ENCODE data around the gene POLR3A.

The POLR3A gene

DNA sequence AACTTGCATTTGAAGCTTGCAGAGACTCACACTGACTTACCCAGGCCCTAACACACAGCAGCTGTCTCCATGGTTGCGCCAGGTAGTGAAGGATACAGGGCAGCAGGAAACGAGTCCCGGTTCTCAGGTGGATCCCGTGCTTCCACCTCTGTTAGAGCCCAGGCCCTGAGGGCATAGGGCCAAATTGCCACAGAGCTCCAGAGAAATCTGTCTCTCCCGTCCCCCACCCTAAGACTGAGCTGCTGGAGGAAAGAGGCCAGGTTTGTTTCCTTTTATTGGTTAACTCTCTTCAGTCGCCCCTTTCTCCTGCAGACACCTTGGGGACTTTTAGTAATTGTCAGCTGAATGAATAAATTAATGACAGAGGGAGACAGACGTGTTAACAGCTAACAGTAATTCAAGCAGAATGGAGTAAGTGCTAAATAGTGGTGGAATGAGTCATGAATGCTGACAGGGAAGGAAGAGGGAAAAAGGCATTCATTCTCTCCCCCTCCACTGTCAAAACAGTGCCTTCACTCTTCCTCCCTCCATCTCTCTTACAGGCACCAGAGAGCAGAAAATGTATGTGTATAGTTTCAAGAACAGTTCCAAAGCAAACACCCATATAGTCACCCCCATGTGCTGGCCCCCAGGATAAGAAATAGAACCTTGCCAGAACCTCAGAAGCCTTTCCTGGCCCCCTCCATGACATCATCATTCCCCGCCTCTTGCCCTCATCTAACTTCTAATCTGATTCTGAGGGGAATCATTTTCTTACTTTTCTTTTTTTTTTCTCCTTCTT lies 86.0 kb downstream of the POLR3A start:
- no peak for DNase-seq (ENCODE audit: low read depth in 2 of 2)

DNA sequence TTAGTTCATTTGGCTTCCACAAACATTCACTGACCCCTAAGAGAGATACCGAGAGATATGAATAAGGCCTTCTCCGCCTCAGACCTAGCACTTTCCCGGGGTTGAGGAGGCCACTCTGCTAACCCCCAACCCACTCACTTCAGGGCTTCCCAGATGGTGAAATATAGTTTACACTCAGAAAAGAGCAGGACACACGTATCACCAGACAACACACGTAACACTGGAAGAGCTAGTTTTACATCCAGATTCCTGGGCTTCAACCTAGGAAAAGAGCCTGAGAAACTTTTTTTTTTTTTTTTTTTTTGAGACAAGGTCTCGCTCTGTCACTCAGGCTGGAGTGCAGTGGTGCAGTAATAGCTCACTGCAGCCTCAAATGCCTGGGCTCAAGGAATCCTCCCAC lies 87.5 kb downstream of the POLR3A start:
- DNase-seq (ENCODE audit: low read depth in 2 of 2): no peak

DNA sequence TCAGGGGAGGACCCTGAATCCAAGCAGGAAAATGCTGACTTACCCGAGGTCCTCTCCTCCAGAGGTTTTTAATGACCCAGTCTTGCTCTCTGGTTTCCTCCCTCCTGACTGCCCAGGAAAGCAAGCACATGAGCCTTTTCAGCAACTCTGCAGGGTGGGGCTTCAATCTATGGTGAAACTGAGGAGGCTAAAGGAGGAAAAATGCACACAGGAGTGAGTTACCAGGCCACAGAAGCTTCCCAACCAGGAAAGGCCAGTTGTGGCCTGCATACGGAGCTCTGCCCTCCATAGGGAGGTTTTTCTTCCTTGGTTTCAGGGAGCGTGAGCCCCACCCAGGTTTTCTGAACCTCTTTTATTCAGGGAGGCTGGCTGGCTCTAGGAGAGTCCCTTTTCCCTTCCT lies 88.7 kb downstream of the POLR3A start:
- DNase-seq (ENCODE audit: low read depth in 2 of 2): no peak

DNA sequence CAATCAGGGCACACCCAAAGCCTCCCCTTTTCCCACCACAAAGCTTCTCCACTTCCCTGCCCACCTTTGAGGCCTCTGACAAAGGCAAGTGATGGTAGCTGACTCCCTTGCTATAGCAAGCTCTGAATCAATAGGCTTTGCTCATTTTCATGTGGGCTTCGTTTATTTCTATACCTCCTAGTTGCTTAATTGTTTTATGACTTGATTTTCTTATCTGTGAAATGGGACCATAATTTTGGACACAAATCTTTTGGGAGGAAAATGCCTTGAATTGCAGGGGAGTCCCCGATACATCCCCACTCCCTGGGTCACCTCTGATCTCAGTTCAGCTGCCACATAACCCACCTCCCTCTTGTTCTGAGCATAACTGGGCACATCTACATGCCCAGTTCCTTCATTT lies 89.1 kb downstream of the POLR3A start:
- no peak for DNase-seq (ENCODE audit: low read depth in 2 of 2)

DNA sequence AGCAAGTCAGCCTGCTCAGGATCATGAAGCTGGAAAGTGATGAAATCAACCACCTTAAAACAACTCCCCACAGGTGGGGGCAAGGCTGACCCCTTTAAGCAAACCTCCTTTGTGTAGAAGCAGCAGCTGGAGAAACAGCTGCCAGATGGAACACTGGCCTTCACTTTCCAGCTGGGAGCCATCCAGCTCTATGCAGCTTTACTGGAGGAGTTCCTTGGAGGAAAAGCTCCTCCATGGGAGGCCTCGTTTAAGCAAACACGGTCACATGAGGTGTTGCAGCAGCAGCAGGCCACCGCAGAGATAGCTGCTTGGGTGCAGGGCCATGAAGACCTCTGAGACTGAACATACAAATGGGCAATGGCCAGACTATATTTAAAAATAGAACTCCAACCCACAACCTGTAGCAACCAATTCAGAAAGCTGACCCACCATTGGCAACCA lies 89.7 kb downstream of the POLR3A start:
- no peak for DNase-seq (ENCODE audit: low read depth in 2 of 2)

DNA sequence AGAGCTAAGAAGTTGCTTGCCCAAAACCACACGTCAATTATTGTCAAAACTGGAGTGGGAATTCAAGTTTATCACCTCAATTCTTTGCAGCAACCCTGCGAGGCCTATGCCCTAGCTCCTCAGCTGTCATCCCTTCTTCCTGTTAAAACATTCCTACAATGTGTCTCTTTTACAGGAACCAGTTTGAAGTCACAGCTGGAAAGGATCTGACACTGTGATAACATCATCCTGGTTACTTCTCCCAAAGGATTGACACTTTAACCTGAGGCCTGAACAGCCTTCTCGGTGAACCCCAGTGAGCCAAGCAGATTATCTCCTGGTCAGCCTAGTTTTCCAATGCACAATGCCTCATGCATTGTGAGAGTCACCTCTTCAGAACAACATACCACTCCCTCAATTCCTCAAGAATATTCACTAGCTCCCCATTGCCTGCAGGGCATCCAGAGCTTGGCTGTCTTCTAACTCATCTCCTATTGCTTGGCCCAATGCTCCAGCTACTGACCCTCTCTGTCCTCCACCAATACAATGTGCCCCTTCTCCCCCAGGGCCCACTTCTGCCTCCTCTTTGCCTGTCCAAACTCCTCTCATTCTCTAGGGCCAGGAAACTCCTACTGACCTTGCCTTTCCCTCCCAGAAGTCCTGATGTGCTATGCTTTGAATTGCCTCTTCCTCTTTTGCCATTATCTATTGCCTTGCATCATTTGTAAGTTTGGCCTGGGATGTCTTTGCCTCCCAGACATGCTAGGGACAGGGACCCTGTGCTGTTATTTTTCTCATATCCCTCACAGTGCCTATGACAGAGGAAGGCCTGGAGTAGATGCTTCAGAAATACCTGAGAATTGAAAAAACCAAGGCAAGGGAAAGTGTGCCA lies 92.4 kb downstream of the POLR3A start:
- DNase-seq (ENCODE audit: low read depth in 2 of 2): no peak

DNA sequence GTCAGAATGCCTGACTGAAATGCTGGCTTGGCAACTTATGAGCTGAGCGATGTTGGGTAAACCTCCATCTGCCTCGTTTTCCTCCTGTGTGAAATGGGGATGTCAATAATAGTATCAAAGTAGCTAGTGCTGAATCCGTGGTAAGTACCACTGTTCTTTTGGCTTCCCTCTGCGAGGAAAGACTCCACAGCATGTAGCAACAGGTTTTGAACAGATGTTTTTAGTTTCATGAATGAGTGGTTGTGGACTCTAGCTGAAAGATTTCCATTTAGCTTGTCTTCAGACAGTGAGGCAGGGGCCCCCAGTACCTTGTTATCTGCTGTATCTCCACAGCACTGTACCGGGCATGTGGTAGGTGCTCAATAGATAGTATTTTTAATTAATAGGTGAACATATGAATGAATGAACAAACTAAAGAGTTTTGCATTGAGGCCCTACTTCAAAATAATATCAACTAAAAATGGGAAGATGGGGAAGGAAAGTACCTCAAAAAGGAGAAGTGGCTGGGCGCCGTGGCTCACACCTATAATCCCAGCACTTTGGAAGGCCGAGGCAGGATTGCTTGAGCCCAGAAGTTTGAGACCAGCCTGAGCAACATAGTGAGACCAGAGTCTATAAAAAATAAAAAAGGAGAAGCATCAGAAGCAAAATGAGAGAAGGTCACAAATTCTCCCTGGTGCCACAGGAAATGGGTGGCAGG lies 97.1 kb downstream of the POLR3A start:
- DNase-seq (ENCODE audit: low read depth in 2 of 2): no peak

DNA sequence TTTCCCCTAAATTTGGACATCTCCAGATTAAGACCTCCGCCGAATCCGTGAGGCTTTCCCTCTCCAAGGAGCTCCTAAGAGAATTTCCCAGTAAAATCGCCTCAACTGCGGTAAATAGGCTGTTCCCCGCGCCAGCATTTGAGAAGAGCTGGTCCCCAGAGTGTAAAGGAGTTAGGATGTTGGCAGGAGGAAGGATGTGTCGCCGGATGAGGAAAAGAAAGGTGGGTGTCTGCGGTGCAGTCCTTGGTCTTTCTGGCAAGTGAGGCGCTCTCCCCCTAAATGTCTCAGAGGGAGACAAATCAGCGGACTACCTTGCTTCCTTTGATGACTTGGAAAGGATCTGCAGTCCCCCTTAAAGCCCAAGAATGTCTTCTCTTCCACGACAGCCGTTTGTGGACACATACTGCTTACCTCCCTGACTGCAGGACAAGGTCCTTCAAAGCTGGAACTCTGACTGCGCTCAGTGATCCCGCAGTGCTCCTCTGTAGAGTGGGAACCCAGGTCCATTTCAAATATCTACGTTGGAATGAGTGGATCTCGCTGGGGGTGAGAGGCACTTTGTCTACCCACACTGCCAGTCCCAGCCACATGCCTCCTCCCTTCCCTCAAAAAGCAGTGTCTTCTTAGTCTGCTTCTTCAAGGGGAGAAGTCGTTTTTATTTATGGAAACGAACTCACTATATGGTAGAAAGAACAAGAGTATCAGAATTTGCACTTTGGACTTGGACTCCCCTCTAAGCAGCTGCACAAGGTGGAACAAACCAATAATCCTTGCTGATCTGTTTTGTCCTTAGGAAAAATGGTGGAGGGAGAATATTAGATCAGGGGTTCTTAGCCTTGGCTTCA lies 101.7 kb downstream of the POLR3A start:
- DNase-seq (ENCODE audit: low read depth in 2 of 2): no peak

DNA sequence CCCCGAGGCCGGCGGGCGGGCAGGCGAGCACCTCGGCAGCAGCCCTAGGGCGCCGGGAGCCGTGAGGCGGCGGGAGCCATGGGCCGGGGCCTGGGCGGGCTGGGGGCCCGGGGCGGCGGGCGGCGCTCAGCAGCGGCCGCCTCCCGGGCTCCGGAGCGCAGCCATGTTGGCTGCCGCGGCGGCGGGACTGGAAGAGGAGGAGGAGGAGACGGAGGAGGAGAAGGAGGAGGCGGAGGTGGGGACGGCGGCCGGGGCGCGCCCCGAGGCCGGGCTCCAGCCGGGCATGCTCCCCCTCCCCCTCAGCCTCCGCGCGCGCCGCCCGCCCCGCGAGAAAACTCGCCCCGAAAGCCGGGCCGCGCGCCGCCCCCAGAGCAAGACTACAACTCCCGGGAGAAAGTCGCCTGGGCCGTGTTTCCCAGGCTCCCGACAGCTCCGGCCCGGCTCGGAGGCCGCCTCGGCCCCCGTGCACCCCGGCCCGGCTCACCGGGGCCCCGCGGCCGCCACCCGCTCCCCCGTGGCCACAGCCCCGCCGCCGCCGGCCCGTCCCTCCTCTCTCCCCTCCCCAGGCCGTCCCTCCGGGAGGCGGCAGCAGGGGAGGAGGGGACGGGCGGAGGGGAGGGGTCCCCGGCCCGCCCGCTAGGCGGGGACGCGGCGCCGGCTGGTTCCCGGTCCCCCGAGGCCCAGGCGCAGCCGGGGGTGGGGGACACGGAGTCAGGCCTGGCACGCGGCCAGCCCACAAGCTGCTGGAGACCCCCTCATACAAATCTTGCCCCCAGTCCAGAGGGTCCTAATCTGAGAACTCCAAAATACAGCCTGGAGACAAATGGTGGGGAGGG lies 102.5 kb downstream of the POLR3A start, which contains the start of gene DLG5:
TSS of gene DLG5 (minus strand) at position 190 of the 836 bp plus-strand sequence. CDS start 235 bp downstream, outside the sequence.
- DNase-seq (ENCODE audit: low read depth in 2 of 2): peak in 1 of 2 donors; percentile 15

DNA sequence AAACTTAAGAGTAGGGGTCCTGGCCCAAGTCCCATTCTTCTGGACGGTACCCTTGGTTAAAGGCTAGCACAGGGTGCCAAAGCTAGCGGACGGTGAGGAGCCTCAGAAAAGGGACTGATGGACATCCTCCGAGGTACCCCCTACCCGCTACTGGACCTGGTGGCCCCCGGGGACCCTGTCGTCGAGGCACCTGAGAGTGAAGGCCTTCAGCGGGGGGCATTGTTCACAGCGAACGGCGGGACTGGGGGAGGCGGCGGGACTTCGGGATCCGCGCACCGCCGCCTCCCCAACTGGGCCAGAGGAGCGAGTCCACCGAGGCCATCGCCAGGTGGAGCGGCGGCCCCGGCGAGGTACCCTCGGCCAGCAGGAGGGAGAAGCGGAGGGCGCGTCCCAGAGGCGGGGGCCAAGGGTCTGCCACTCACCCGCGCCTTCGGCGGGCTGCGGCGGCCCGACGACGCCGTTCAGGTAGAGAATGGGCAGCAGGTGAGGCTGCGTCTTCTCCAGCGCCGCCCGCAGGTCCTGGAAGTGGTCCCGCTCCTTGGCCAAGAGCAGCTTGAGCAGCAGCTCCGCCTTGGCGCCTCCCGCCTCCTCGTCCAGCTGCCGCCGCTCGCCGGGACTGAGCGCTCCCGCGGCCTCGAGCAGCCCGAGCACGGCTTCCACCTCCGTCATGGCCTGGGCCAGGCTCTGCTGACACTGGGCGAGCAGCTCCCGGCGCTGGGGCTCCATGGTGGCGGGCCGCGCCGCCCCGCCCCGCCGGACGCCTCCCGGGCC lies 103.3 kb downstream of the POLR3A start:
- peak in 1 of 2 donors; percentile 1 for DNase-seq (ENCODE audit: low read depth in 2 of 2)

DNA sequence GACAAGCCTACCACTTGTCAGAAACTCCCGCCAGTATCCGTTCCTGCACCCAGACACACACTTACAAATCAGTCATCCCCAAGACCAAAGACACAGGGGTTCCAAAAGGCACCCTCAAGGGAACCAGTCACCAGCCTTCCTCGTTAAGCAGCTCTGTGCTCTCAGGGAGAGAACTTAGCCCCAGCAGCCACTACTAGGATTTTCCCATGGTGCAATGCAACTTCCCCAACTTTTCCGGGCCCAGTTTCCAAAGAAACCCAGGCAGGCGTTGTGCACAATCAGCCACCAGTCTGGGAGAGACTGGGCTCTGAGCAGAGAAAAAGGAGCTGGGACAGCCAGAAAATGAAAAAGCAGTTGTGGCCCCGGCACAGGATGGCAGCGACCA lies 103.9 kb downstream of the POLR3A start:
- no peak for DNase-seq (ENCODE audit: low read depth in 2 of 2)

DNA sequence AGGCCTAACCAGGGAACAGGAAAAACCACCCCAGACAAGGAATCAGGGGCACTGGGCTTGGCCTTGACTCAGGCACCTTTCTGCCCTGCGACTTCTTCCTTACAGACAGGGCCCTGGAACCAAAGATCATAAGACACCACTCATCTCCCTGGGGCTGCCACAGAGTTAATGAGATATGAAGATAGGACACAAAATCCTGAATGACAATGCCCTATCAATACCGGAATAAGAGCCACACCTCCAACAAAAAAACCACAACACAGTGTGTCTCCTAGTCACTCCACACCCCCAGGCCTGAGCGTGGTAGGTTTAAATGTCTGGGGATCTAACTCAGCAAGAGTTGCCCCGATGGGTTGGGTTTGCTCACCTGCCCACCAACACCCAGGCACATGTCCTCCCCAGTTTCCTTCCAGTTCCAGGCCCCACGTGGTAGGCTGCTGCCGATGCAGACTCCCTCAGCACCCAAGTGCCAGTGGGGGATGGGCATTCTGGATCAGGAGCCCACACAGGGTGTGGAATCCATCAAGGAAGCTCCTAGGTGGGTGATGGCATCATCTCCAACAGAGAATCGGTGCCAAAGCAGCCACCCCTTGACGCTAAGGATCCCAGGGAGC lies 106.6 kb downstream of the POLR3A start:
- DNase-seq (ENCODE audit: low read depth in 2 of 2): no peak

DNA sequence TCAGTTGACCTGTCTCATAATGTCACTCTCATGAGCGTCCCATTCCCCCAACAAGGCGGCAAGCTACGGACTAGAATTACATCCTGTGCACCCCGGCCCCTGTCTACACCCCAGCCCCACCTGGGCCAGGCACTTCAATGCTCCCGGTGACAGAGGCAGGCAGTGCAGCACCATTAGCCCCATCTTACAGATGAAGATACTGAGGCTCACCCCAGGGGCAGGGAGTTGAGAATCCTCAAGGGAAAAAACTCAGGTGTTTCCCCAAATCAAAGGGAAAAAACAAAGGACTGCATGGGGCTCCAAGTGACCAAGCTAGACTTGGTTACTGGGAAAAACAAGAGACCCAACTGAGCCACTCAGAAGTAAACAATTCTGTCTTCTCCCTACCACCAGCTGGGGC lies 107.3 kb downstream of the POLR3A start:
- DNase-seq (ENCODE audit: low read depth in 2 of 2): no peak

DNA sequence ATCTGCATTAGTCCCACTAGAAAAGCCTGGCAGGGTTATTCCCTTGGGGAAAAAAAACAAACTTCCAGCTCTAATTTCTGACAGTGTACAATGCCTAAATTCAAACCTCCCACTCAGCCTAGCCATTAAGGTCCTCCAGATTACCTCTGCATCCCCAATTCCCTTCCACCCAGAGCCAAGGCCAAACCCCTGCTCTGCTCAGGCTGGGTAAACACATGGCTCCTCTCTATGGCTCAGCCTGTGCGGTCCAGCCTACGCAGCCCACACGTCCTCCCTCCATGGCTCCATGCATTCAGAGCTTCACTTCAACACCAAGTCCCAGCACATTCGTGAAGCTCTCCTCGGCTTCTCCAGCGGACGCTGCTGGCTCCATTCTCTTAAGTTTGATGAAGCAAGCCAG lies 107.9 kb downstream of the POLR3A start:
- no peak for DNase-seq (ENCODE audit: low read depth in 2 of 2)

DNA sequence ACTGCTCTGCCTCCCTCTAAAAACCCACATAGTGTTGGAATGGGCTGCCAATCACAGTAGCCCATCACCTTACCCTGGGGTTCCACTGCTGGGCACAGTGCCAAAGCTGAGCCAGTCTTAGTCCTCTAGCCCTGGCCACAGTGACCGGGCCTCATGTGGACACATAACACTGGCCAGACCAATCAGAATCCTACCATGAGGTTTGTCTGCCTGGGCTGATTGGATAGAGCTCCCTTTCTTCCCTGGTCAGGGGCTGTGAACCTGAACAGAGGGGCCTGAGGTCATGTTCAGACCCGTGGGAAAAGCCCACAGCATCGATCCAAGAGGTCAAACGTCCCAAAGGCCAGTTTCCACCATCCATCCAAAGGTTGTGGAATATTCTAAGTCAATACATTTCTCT lies 108.8 kb downstream of the POLR3A start:
- no peak for DNase-seq (ENCODE audit: low read depth in 2 of 2)

DNA sequence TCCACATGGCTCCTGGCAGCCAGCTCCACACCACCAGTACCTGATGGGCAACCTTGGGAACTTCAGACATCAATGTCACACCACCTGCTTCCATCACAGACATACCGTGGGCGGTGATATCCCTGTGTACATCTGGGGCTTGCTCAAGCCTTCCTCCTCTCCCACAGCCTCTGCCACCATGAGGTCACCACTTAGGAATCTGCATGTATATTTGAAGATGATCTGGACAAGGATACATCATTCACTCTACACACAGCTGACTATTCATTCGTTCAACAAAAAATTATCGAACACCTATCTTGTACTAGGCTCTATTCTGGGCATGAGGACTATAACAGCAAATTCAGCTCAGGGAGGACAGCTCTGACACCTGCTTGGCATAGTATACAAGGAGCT lies 109.6 kb downstream of the POLR3A start:
- no peak for DNase-seq (ENCODE audit: low read depth in 2 of 2)
